ENCODE measurements around the gene GJC2.

GJC2 gene

GRCh38 chr1:228117335-228117734, 32.4 kb upstream of the GJC2 start:
- DNase-seq = no peak

GRCh38 chr1:228118040-228118439, 31.7 kb upstream of the GJC2 start:
- DNase-seq = no peak

DNA sequence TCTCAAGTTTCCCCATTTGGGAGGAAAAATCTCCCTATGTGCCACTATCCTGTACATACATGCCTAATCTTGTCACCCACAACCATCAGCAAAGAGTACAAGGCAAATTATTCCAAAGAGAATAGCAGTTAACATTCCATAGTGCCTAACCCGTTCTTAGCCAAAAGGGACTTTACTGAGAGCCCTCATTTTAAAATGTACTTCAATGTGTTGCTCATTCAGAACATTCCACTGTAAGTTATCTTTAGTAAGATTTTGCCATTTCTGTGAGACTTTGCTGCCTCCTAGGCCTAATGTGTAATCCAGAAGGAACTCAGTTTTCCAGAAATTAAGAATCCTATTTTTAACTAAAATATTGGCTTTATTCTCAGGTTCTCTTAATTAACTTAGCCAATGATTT, 29.4 kb upstream of the GJC2 start:
- no peak for DNase-seq

DNA sequence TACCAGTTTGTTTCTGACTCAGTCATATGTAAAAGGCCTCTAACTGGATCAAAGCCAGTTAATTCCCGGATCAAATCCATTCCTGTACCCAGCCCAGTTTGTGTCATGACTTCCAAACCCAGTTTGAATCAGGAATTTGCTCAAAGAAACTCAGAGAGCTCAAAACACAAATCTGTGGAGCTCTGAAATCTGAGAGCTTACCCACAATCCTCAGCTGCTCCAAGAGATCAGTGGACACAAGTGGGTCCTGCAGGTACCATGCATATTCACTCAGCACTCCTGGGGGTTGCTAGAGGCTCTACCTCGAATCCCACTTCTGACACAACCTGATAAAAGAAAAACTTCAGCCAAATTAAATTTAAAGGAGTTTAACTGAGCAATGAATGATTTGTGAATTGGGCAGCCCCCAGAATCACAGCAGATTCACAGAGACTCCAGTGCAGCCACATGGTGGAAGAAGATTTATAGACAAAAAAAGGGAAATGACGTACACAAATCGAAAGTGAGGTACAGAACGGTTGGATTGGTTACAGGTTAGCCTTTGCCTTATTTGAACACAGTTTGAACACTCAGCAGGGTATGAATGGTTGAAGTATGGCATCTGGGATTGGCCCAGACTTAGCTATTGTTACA, 28.8 kb upstream of the GJC2 start:
- DNase-seq = no peak

DNA sequence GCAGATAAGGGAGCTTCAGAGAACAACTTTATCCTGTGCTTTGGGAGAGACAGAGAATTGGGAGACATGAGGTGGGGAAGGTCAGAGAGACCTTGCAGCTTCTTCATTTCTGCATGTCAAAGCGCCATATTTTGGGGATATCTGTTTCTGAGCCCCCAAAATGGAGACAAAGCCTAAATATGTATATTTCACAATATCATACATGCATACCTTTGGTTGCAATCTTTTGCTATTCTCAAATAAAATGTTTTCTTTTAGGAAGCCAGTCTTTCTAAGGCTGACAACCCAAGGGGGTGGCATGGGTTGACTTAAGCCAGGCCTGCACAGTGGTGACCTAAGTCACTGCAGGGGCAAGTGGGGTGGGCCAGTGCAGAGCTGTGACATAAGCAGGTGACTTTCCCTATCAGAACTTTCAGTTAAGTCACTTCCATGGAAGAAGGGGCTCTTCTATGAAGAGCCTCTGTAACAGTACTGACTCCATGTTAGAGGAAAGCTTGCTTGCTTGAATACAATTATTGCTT, 26.7 kb upstream of the GJC2 start:
- DNase-seq = no peak

DNA sequence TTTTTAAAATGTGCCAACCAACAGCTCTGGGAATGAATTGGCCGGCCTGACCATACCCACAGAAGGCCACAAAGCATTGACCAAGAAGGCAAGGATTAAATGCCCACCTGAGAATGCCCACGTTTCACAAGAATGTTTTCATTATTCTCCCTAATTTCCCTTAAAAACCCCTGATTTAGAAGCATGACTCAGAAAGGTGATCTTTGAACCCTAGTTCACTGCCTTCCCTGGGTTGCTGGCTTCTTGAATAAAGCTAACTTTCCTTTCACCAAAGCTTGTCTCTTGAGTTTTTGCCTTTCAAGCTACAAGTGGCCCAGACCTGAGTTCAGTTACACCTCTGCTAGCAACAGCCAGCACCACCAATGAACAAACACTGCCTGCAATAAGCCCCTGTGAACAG, 26.2 kb upstream of the GJC2 start:
- DNase-seq = no peak

DNA sequence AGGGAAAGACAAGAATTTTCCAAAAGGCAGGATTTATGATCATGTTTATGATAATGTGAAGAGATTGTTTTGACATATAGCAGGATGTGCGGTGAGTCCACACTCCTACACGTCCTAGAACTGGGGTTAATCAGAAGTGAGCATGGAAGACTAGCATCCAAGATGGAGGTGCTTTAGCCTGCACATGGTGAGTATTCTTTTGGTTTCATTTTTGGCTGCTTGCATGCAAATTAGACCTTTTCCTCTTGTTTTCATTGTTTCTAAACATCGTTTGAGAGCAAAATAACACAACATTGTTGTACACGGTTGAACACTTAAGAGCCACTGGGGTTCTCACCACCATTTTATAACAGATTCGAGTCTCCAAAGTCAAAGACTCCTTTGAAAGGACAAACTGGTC, 24.5 kb upstream of the GJC2 start:
- no peak for DNase-seq

- DNase-seq = no peak
These were observed 18.0 kb upstream of the GJC2 start for GRCh38 chr1:228131766-228132165.

GRCh38 chr1:228134591-228134990, 15.1 kb upstream of the GJC2 start:
- DNase-seq = no peak

- no peak for DNase-seq
These were observed 12.8 kb upstream of the GJC2 start for GRCh38 chr1:228136901-228137300.

GRCh38 chr1:228139406-228139930, 10.3 kb upstream of the GJC2 start:
- no peak for DNase-seq

GRCh38 chr1:228139931-228140723, 9.6 kb upstream of the GJC2 start, which contains the start of gene GUK1:
Gene GUK1 (plus strand): TSS chr1:228140279. CDS start chr1:228140303, 24 bp downstream.
- DNase-seq = peak; percentile 100

GRCh38 chr1:228140724-228141225, 9.0 kb upstream of the GJC2 start:
- peak; percentile 8 for DNase-seq

DNA sequence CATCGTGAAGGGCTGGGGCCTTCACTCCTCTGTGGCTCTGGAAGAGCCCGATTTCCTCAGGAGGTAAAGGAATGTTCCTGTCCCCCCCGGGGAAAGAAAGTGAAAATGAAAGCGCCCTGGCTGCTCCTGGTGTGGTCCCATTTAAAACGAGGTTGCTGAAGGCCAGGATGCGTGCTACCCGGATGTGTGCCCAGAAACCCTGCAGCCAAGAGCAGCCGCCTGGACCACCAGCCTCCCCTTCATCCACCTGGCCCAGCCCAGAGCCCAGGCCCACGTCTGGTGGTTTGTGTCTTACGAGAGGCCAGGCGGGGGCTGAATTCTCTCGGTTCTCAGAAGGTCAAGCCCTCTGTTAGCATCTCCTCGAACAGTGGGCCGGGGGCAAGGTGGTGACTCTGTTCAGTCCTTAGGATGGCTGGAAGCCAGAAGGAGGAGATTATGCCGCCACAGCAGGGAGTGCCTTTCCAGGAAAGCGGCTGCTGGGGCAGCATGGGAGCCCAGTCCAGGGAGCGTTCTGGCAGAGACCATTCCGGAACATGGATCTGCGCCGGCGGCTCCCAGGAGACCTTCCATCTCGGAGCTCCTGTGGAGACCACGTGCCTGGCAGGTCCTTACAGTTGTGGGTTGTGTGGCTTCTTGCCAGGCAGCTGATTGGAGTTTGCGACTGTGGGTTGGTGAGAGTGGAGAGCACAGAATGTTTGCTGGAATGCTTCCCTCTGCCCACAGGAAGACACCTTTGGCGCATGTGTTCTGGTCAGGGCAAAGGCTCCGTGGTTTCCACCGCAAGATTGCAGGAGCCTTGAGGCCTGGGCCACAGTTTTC, 8.3 kb upstream of the GJC2 start:
- no peak for DNase-seq

DNA sequence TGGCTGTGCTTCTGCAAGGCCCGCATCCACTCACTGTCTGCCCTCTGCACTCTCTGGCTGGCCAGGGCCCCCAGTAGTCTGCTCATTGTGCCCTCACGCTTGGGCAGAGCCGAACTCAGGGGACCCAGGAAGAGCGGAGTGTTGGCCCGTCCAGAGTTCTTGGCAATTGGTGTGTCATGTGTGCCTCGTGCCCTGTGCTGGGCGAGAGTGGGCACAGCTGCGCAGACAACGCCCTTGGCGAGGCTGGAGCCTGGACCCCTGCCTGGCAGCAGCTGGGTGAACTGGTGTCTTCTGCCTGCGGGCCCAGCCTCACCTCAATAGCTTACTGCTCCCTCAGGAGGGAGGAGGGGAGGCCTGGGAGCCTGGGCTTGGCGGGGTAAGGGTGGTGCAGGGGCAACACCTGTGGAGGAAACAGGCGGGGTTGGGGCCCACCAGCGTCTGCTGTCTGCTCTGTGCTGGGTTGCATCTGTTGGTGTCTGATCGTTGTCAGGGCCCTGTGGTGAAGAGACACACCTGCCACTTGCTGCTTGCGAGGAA, 7.5 kb upstream of the GJC2 start:
- DNase-seq = no peak

DNA sequence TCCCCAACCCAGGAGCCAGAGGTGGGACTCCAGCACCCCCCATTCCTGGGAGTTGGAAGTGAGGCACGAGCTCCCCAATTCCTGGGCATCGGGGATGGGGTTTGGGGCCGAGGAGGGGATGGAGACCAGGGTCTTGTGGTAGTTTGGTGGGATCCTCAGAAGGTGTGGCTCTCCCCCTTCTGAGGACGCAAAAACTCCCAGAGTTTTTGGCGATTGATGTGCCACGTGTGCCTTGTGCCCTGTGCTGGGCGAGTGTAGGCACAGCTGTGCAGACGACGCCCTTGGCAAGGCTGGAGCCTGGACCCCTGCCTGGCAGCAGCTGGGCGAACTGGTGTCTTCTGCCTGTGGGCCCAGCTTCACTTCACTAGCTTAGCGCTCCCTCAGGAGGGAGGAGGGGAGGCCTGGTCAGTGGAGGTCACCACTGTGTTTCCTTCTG, 7.0 kb upstream of the GJC2 start:
- DNase-seq = no peak

GRCh38 chr1:228143480-228144192, 6.1 kb upstream of the GJC2 start:
- no peak for DNase-seq

GRCh38 chr1:228144193-228144992, 5.3 kb upstream of the GJC2 start:
- DNase-seq = no peak

DNA sequence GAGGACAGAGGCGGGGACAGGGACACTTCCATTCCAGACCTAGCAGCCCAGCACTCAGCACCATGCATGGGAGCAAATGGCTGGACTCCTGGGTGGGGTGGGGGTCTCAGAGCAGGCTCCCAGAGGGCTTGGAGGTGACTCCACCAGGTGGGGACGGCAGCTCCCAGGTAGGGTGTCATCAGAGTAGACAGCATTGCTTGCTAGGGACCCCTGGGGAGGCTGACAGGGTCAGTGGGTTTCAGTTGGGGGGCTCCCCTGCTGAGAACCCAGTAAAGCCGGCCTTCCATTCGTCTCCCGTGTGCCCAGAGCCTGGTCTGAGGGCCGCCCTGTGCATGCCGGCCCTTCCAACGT, 4.8 kb upstream of the GJC2 start:
- no peak for DNase-seq

- DNase-seq = no peak
These were observed 4.0 kb upstream of the GJC2 start for GRCh38 chr1:228145463-228146416.

Data from activated effector memory CD4-positive, alpha-beta T cell treated with Interleukin-2 at 50 U/mL for 16 hours (primary cell).